Heart left ventricle (tissue), 13 donors: ENCODE results near the gene GORAB.

Source experiments
- POLR2A ChIP-seq, 2 donors: fragments of 450-650 bp; IDR thresholded peaks; one replicate each; pipeline ENCODE4 v1.6.1; 2017; ENCODE audit warnings: antibody characterized with exemption in 2 of 2, mild to moderate bottlenecking in 2 of 2, moderate library complexity in 2 of 2
- TF ChIP-seq, protein P1 (sequence below), 12 donors: fragments of 200-600 bp; sonication (generic) in 4 of 12; IDR thresholded peaks; one replicate each; pipeline versions ENCODE4 v1.5.0 to v1.8.0; 2018 to 2022; ENCODE audit warnings: antibody characterized with exemption in 12 of 12, mild to moderate bottlenecking in 5 of 12
- donor health status: ischemic (EF 13 %, LVEDD 7.1; RV severe dilation, severe dysfunction).
- donor health status: DM: no; HTN: yes; CAD: no.
- donor health status: DM: no; HTN: no; CAD: no.
- donor health status: ischemic (EF 25% LVEDD 6.9; RV normal size, moderate dysfunction).
- donor health status: ischemic (EF 25% LVEDD 5.7; RV mildly dilated, moderate dysfunction).
- donor health status: ischemic (EF 35%, LVEDD 5.7; RV mildly dilated, moderate dysfunction).
- donor health status: nonischemic (EF 11% LVEDD 7.7; RV severe dilation, severe dysfunction).
- donor health status: DM: yes; HTN: yes; CAD: no.
- donor health status: PGD.
- donor health status: ischemic (EF 29% LVEDD 5.4; RV normal size, mild dysfunction).
- donor health status: nonischemic (EF 23%, LVEDD 6.1; RV moderate dilation, normal function).

DNA sequence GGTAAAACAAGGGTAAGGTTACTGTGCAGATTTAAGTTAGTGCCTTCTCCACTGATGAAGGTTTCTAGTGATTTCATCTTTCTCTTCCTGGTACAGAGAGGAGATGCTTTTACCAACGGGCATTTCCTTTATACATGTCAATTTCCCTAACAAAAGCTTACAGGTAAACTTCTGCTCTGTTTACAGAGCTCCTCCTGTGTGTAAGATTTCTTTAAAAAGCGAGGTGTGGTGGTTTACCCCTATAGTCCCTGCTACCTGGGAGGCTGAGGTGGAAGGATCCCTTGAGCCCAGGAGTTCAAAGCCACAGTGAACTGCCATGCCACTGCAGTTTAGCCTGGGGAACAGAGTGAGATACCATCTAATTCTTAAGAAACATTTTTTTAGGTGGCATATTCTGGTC, 40.7 kb upstream of the GORAB start:
- TF ChIP-seq, protein P1, sequence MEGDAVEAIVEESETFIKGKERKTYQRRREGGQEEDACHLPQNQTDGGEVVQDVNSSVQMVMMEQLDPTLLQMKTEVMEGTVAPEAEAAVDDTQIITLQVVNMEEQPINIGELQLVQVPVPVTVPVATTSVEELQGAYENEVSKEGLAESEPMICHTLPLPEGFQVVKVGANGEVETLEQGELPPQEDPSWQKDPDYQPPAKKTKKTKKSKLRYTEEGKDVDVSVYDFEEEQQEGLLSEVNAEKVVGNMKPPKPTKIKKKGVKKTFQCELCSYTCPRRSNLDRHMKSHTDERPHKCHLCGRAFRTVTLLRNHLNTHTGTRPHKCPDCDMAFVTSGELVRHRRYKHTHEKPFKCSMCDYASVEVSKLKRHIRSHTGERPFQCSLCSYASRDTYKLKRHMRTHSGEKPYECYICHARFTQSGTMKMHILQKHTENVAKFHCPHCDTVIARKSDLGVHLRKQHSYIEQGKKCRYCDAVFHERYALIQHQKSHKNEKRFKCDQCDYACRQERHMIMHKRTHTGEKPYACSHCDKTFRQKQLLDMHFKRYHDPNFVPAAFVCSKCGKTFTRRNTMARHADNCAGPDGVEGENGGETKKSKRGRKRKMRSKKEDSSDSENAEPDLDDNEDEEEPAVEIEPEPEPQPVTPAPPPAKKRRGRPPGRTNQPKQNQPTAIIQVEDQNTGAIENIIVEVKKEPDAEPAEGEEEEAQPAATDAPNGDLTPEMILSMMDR (IDR thresholded peaks at IDR 0.05): no peak
- TF ChIP-seq POLR2A (IDR thresholded peaks at IDR 0.05): no peak
